ENCODE data around the gene NCKAP5. TPM values are rescaled to one million over a fixed set of nuclear protein-coding genes. Genes with fewer than 3 reads are reported as not detected.

The NCKAP5 gene
- polyA plus RNA-seq, 2 of the 4 experiments (the other 2 are of a cell fraction): 3.0 to 4.1 TPM

DNA sequence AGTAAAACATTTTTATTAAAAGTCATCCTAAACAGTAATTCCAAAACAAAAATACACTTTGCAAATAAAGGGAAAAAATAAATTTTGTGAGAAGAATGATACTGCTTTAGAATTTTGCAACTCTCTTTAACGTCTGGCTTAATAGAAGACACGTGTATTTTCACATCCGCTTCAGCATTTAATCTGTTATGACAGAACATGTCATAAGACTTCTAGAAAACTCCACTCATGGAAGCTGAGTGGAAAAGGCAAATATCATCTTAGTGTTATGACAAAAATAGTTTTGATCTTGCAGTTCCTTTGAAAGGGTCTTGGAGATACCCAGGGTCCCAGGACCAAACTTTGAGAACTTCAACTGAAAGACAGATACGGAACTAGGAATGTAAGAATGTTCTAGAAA lies 350.1 kb downstream of the NCKAP5 start:
- FAIRE-seq: no peak
- CTCF ChIA-PET: interaction anchor here (1.0 kb wide), 1 partner anchor 10 kb away, joined by 3 read pairs; no protein-coding TSS in a partner anchor

DNA sequence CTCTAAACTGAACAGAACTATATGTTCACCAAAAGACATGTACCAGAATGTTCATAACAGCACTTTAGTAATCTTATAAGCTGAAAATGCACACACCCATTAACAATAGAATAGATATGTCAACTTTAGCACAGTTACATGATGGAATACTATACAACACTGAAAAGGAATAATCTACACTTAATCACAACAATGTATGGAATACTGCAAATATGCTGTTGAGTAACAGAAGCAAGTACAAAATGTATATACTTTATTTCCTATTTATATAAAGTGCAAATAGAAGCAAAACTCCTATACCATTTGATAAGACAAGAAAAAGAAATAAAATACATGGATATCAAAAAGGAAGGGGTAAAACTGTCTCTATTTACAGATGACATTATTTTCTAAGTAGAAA lies 352.8 kb downstream of the NCKAP5 start:
- no peak for FAIRE-seq
- POLR2A ChIA-PET: no interaction called here
- H3K9me3 ChIP-seq: peaks cover 3% of the 10 kb centered on the region; the same call in 1 of the 3 replicates

More for the DNA sequence above, 350.1 kb downstream of the NCKAP5 start:
- POLR2A ChIA-PET: no interaction called here
- H3K4me2 ChIP-seq: no peak overlapping the region
- TF ChIP-seq CEBPB (IDR thresholded peaks at IDR 0.05) (no peak), EHMT2 (IDR thresholded peaks at IDR 0.05; ENCODE audit: low read depth) (no peak), ESRRA (IDR thresholded peaks at IDR 0.05; ENCODE audit: borderline replicate concordance, low read length) (no peak), ZNF302 (CRISPR knock-in tag; IDR thresholded peaks at IDR 0.05) (no peak), FOSL2 (IDR thresholded peaks at IDR 0.05) (no peak), FOSL2 (CRISPR knock-in tag; IDR thresholded peaks at IDR 0.05) (no peak), RFX5 (IDR thresholded peaks at IDR 0.05) (no peak)
- TF ChIP-seq, protein P1, sequence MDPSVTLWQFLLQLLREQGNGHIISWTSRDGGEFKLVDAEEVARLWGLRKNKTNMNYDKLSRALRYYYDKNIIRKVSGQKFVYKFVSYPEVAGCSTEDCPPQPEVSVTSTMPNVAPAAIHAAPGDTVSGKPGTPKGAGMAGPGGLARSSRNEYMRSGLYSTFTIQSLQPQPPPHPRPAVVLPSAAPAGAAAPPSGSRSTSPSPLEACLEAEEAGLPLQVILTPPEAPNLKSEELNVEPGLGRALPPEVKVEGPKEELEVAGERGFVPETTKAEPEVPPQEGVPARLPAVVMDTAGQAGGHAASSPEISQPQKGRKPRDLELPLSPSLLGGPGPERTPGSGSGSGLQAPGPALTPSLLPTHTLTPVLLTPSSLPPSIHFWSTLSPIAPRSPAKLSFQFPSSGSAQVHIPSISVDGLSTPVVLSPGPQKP (IDR thresholded peaks at IDR 0.05; ENCODE audit: low read depth, low read length): no peak
- peaks cover 3% of the 10 kb centered on the region; the same call in 1 of the 3 replicates for H3K9me3 ChIP-seq
- no peak overlapping the region for H3K27ac ChIP-seq
- ATAC-seq: no peak
- no peak overlapping the region for H3K4me3 ChIP-seq
- H3K4me1 ChIP-seq: 0 out of 3 replicates have a peak, but pooled peaks cover 3% of the 10 kb centered on the region
- DNase-seq (ENCODE audit: low read depth in 1 of 2, low spot score in 1 of 2): no peak
- WGBS (ENCODE audit: missing lambda C conversion rate): 67% methylated on average over 4 of the region's 4 CpGs

DNA sequence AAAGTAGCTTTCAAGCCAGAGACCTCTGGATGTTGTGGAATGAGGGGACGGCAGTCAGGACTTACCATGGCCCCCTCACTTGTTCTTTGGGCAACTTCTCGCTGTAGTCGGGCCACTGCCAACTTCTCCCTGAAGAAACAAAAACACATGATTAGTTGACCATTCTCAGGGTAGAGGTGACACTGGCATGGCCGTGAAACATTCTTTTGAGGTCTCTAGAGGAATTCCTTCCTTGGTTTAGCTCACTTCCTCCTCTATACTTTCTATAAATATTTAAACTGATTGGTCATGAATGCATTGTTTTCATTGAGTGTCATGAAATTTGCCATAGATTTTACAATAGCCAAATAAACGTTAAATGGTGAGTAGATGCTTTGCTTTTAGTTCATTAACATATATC lies 354.6 kb downstream of the NCKAP5 start:
- Histone ChIP-seq H3K4me1 (peaks cover 10% of the 10 kb centered on the region; the same call in 2 of the 3 replicates), H3K4me3 (no peak overlapping the region), H3K27ac (peak overlapping the region in 1 of 2 experiments; percentile 36; a peak in 1 of 6 replicates), H3K4me2 (no peak overlapping the region), H3K9me3 (peaks cover 3% of the 10 kb centered on the region; the same call in 1 of the 3 replicates)
- DNase-seq (ENCODE audit: low read depth in 1 of 2, low spot score in 1 of 2) (no peak), FAIRE-seq (no peak), ATAC-seq (no peak)
- ChIA-PET POLR2A (no interaction called here), CTCF (no interaction called here)
- whole genome bisulfite sequencing (ENCODE audit: missing lambda C conversion rate): 40% methylated on average over 5 of the region's 5 CpGs
- TF ChIP-seq, protein P2, sequence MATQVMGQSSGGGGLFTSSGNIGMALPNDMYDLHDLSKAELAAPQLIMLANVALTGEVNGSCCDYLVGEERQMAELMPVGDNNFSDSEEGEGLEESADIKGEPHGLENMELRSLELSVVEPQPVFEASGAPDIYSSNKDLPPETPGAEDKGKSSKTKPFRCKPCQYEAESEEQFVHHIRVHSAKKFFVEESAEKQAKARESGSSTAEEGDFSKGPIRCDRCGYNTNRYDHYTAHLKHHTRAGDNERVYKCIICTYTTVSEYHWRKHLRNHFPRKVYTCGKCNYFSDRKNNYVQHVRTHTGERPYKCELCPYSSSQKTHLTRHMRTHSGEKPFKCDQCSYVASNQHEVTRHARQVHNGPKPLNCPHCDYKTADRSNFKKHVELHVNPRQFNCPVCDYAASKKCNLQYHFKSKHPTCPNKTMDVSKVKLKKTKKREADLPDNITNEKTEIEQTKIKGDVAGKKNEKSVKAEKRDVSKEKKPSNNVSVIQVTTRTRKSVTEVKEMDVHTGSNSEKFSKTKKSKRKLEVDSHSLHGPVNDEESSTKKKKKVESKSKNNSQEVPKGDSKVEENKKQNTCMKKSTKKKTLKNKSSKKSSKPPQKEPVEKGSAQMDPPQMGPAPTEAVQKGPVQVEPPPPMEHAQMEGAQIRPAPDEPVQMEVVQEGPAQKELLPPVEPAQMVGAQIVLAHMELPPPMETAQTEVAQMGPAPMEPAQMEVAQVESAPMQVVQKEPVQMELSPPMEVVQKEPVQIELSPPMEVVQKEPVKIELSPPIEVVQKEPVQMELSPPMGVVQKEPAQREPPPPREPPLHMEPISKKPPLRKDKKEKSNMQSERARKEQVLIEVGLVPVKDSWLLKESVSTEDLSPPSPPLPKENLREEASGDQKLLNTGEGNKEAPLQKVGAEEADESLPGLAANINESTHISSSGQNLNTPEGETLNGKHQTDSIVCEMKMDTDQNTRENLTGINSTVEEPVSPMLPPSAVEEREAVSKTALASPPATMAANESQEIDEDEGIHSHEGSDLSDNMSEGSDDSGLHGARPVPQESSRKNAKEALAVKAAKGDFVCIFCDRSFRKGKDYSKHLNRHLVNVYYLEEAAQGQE (IDR thresholded peaks at IDR 0.05): no peak
- TF ChIP-seq POLR2AphosphoS2 (conservative IDR thresholded peaks at IDR 0.05; ENCODE audit: low read length) (no peak), RAD21 (conservative IDR thresholded peaks at IDR 0.05 in 1 of 2, IDR thresholded peaks at IDR 0.05 in 1 of 2) (no peak), JUN (IDR thresholded peaks at IDR 0.05) (no peak), RFX5 (IDR thresholded peaks at IDR 0.05) (no peak)
- TF ChIP-seq, protein P3, sequence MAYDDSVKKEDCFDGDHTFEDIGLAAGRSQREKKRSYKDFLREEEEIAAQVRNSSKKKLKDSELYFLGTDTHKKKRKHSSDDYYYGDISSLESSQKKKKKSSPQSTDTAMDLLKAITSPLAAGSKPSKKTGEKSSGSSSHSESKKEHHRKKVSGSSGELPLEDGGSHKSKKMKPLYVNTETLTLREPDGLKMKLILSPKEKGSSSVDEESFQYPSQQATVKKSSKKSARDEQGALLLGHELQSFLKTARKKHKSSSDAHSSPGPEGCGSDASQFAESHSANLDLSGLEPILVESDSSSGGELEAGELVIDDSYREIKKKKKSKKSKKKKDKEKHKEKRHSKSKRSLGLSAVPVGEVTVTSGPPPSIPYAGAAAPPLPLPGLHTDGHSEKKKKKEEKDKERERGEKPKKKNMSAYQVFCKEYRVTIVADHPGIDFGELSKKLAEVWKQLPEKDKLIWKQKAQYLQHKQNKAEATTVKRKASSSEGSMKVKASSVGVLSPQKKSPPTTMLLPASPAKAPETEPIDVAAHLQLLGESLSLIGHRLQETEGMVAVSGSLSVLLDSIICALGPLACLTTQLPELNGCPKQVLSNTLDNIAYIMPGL (CRISPR knock-in tag; IDR thresholded peaks at IDR 0.05; ENCODE audit: borderline replicate concordance): no peak

More for the DNA sequence above, 352.8 kb downstream of the NCKAP5 start:
- Histone ChIP-seq H3K4me3 (no peak overlapping the region), H3K4me2 (no peak overlapping the region), H3K27ac (no peak overlapping the region), H3K4me1 (0 out of 3 replicates have a peak, but pooled peaks cover 3% of the 10 kb centered on the region)
- CTCF ChIA-PET: no interaction called here
- no peak for DNase-seq (ENCODE audit: low read depth in 1 of 2, low spot score in 1 of 2)
- no peak for ATAC-seq
- TF ChIP-seq GATA3 (IDR thresholded peaks at IDR 0.05; ENCODE audit: borderline replicate concordance) (no peak), HDAC2 (IDR thresholded peaks at IDR 0.05) (peak; percentile 86; the same call in 1 of the 2 replicates)

Data from A549 (cell line).